Smooth muscle cell (in vitro differentiated cells): ENCODE measurements around the gene UBAC1. TPM values are rescaled to one million over a fixed set of nuclear protein-coding genes. Genes with fewer than 3 reads are reported as not detected.

Experiments
- DNase-seq: peaks from one replicate; lab custom pipeline; 2025; ENCODE audit not compliant: unreplicated experiment; lab: John Stamatoyannopoulos, UW
- H2AFZ ChIP-seq: fragments of 200-600 bp; sonication (generic); 2 replicates; pipeline ENCODE4 v1.6.0; 2016; ENCODE audit warnings: antibody characterized with exemption, low read depth, mild to moderate bottlenecking
- H3F3A ChIP-seq: fragments of 200-600 bp; sonication (generic); 2 replicates; pipeline ENCODE4 v1.6.0; 2017; ENCODE audit warnings: antibody characterized with exemption, low read depth
- H3K27ac ChIP-seq: fragments of 200-600 bp; sonication (generic); 2 replicates; pipeline ENCODE4 v1.5.1; 2016; ENCODE audit warnings: low read depth, mild to moderate bottlenecking
- H3K27me3 ChIP-seq: fragments of 200-600 bp; sonication (generic); 2 replicates; pipeline ENCODE4 v1.6.1; 2016; ENCODE audit warnings: low read depth, mild to moderate bottlenecking
- H3K36me3 ChIP-seq: fragments of 200-600 bp; sonication (generic); 2 replicates; pipeline ENCODE4 v1.5.1; 2016; ENCODE audit warnings: low read depth
- H3K4me1 ChIP-seq: fragments of 200-600 bp; sonication (generic); 2 replicates; pipeline ENCODE4 v1.5.1; 2016; ENCODE audit warnings: low read depth
- H3K4me2 ChIP-seq: fragments of 200-600 bp; sonication (generic); 2 replicates; pipeline ENCODE4 v1.6.0; 2016; ENCODE audit warnings: mild to moderate bottlenecking
- H3K4me3 ChIP-seq: fragments of 200-600 bp; sonication (generic); 2 replicates; pipeline ENCODE4 v1.5.1; 2016; ENCODE audit warnings: mild to moderate bottlenecking
- H3K79me2 ChIP-seq: fragments of 200-600 bp; sonication (generic); 2 replicates; pipeline ENCODE4 v1.6.0; 2016; ENCODE audit warnings: low read depth, mild to moderate bottlenecking
- H3K9ac ChIP-seq: fragments of 200-600 bp; sonication (generic); 2 replicates; pipeline ENCODE4 v1.6.0; 2016; ENCODE audit warnings: low read depth
- H3K9me3 ChIP-seq: fragments of 200-600 bp; sonication (generic); replicated peaks from 2 replicates; pipeline ENCODE4 v1.5.1; 2016; ENCODE audit warnings: low read depth
- H4K20me1 ChIP-seq: fragments of 200-600 bp; sonication (generic); 2 replicates; pipeline ENCODE4 v1.6.0; 2016; ENCODE audit warnings: low read depth
- WGBS: methylation state at CpG from one replicate; pipeline ENCODE4 v1.1.7; 2016; ENCODE audit warnings: low lambda C conversion rate; 5-methylcytosine and 5-hydroxymethylcytosine counted together
- polyA plus RNA-seq: library from polyadenylated mRNA; unstranded; fragments of >200 nt; fragmentation: Nextera tagmentation; extraction: Ambion mirVana; gene quantifications from 2 replicates; pipeline ENCODE4 v1.2.1, GENCODE V29; 2016
- total RNA-seq: library from RNA; depleted of rRNA; stranded (reverse); fragments of >200 nt; gene quantifications from 2 replicates; pipeline ENCODE4 v1.2.3, GENCODE V29; 2014
- TF ChIP-seq, protein P1 (sequence below): fragments of 200-600 bp; sonication (generic); IDR thresholded peaks from 2 replicates; pipeline ENCODE4 v1.5.1; 2017; ENCODE audit warnings: borderline replicate concordance, mild to moderate bottlenecking, antibody characterized with exemption; ENCODE audit not compliant: insufficient read depth, poor library complexity, severe bottlenecking

The UBAC1 gene
- total and polyA plus RNA-seq, 2 experiments from 2014 or later, result 35.3 to 43.5 TPM

DNA sequence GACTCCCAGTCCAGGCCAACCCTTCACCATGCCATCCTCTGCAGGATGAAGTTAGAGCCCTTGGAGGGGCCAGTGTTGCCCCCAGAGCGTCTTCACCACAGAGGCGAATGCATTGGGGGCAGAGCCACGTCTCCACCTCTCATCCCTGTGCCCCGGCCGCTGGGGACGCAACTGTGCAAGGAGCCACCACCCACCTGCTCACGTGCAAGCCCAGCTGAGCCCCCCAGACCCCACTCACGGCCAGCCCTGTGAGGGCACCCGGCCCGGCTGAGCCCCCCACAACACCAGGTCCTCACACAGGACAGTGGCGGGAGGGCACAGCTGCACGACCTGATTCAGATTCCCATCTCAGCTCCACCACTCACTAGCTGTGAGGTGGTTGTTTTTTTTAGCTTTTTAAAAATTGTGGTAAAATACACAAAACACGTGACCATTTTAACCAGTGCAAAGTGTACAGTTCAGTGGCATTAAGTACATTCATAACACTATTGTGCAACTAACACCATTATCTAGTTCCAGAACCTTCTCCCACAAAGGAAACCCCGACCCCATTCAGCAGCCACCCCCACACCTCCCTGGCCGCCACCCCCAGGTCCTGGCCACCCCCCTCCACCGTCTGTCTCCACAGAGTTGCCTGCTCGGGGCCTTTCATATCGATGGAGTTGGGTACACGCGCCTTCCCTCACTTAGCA is 33.5 kb upstream of the UBAC1 start:
- TF ChIP-seq, protein P1, sequence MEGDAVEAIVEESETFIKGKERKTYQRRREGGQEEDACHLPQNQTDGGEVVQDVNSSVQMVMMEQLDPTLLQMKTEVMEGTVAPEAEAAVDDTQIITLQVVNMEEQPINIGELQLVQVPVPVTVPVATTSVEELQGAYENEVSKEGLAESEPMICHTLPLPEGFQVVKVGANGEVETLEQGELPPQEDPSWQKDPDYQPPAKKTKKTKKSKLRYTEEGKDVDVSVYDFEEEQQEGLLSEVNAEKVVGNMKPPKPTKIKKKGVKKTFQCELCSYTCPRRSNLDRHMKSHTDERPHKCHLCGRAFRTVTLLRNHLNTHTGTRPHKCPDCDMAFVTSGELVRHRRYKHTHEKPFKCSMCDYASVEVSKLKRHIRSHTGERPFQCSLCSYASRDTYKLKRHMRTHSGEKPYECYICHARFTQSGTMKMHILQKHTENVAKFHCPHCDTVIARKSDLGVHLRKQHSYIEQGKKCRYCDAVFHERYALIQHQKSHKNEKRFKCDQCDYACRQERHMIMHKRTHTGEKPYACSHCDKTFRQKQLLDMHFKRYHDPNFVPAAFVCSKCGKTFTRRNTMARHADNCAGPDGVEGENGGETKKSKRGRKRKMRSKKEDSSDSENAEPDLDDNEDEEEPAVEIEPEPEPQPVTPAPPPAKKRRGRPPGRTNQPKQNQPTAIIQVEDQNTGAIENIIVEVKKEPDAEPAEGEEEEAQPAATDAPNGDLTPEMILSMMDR, result no peak
- Histone ChIP-seq H4K20me1 (no peaks in the 10 kb centered on the region), H3F3A (peaks cover 6% of the 10 kb centered on the region), H3K9me3 (no peaks in the 10 kb centered on the region), H3K27ac (no peak overlapping the region), H3K79me2 (no peaks in the 10 kb centered on the region), H3K27me3 (no peaks in the 10 kb centered on the region), H3K4me2 (no peak overlapping the region), H3K36me3 (no peaks in the 10 kb centered on the region), H3K9ac (no peak overlapping the region), H2AFZ (no peak overlapping the region), H3K4me3 (no peak overlapping the region), H3K4me1 (peaks cover 35% of the 10 kb centered on the region)
- no peak for DNase-seq
- WGBS, result 87% methylated on average over 17 of the region's 20 CpGs

DNA sequence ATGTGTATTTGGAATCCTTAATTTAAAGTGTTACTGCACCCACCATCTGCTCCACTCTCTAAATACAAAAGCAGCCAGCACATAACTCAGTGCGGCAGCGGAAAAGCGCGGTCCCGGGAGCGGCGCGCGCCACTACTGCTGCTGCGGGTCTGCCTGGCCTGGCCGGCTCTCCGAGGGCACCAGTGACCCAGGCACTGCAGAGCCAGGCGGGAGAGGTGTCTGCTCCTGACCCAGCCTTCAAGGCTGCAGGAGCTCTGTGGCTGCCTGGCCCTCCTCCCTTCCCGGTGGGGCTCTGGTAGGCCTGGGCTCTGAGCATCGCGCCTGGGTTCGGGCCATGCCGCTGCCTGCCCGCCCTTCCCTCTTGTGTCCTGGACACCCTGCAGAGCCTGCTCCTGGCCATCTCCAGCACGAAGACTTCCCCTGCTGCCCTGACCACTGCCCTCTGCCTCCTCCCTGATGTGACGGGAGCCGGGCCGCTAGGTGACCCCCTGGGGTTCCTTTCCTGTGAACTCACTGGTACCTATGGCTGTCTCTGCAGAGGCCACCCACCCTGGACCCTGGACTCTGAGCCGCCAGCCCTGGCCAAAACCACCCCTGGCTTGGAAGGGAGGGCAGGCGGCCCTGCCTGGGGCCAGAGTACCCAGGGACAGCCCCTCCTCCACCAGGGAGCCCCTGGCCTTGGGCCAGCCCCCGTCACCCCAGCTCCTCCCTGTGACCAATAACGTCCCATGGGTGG is 32.8 kb upstream of the UBAC1 start:
- no peak overlapping the region for H2AFZ ChIP-seq

DNA sequence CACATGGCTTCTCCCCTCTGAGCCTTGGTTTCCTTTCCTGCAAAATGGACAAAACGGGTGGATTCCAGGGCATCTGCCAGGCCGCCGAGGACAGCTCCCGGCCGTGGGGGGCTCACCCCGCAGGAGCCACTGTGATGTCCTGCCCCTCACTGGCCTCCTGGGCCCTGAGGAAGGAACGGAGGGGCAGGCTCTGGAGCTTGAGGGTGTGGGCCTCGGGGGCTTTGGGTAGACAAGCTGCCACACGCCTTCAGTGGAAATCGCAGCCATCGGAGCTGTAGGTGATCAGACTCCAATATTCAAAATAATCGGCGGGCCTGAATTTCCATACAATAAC is 32.2 kb upstream of the UBAC1 start:
- peaks cover 6% of the 10 kb centered on the region for H3F3A ChIP-seq
- H4K20me1 ChIP-seq, result no peaks in the 10 kb centered on the region
- WGBS, result 63% methylated on average over 13 of the region's 13 CpGs
- peak overlapping the region; percentile 42 for H3K27ac ChIP-seq
- no peak overlapping the region for H2AFZ ChIP-seq
- no peaks in the 10 kb centered on the region for H3K9me3 ChIP-seq
- H3K4me1 ChIP-seq, result peaks cover 37% of the 10 kb centered on the region
- no peak overlapping the region for H3K4me3 ChIP-seq
- TF ChIP-seq, protein P1, result no peak
- no peaks in the 10 kb centered on the region for H3K27me3 ChIP-seq
- DNase-seq, result no peak
- no peaks in the 10 kb centered on the region for H3K36me3 ChIP-seq
- peak overlapping the region; percentile 55 for H3K4me2 ChIP-seq
- H3K79me2 ChIP-seq, result no peaks in the 10 kb centered on the region
- no peak overlapping the region for H3K9ac ChIP-seq

More for the DNA sequence above, 32.8 kb upstream of the UBAC1 start:
- 81% methylated on average over 27 of the region's 27 CpGs for WGBS
- no peak for DNase-seq
- Histone ChIP-seq H3K4me2 (peak overlapping the region; percentile 55), H3K4me3 (no peak overlapping the region), H3K4me1 (peaks cover 37% of the 10 kb centered on the region), H3K79me2 (no peaks in the 10 kb centered on the region), H3K36me3 (no peaks in the 10 kb centered on the region), H3K9ac (no peak overlapping the region), H3K27me3 (no peaks in the 10 kb centered on the region), H3F3A (peaks cover 6% of the 10 kb centered on the region), H4K20me1 (no peaks in the 10 kb centered on the region), H3K27ac (peak overlapping the region; percentile 42), H3K9me3 (no peaks in the 10 kb centered on the region)
- TF ChIP-seq, protein P1, result no peak
